Measurements from ENCODE around the gene SYT2. TPM values are rescaled to one million over a fixed set of nuclear protein-coding genes. Genes with fewer than 3 reads are reported as not detected.

The SYT2 gene
- total RNA-seq, 1 donor from 2014 or later: not detected

GRCh38 chr1:202711949-202712635, 1.8 kb upstream of the SYT2 start:
- peak in 1 of 2 donors; percentile 46 for DNase-seq (ENCODE audit: low spot score in 2 of 2)
- intact Hi-C loops (cut with DNase I): no loop called here
- H3K36me3 ChIP-seq: no peaks in the 10 kb centered on the region
- no peak overlapping the region for H3K27ac ChIP-seq
- TF ChIP-seq CTCF (IDR thresholded peaks at IDR 0.05): no peak
- H3K4me1 ChIP-seq: peaks cover 0 to 11% of the 10 kb centered on the region in 2 donors
- H3K4me3 ChIP-seq: no peak overlapping the region
- H3K9me3 ChIP-seq: no peaks in the 10 kb centered on the region
- peaks cover 16% of the 10 kb centered on the region for H3K27me3 ChIP-seq

GRCh38 chr1:202709276-202710041, 795 bp downstream of the SYT2 start:
- Histone ChIP-seq H3K9me3 (no peaks in the 10 kb centered on the region), H3K27me3 (peaks cover 16% of the 10 kb centered on the region), H3K36me3 (no peaks in the 10 kb centered on the region), H3K27ac (no peak overlapping the region), H3K4me1 (peaks cover 0 to 11% of the 10 kb centered on the region in 2 donors), H3K4me3 (peak overlapping the region; percentile 36 to 55)
- DNase-seq (ENCODE audit: low spot score in 2 of 2): no peak
- TF ChIP-seq CTCF (IDR thresholded peaks at IDR 0.05): no peak
- intact Hi-C loops (cut with DNase I): no loop called here

GRCh38 chr1:202708456-202709275, 1.6 kb downstream of the SYT2 start:
- Histone ChIP-seq H3K27ac (no peak overlapping the region), H3K36me3 (no peaks in the 10 kb centered on the region), H3K4me3 (no peak overlapping the region), H3K9me3 (no peaks in the 10 kb centered on the region), H3K27me3 (peaks cover 16% of the 10 kb centered on the region), H3K4me1 (peaks cover 0 to 11% of the 10 kb centered on the region in 2 donors)
- DNase-seq (ENCODE audit: low spot score in 2 of 2): no peak
- intact Hi-C loops (cut with DNase I): no loop called here
- TF ChIP-seq CTCF (IDR thresholded peaks at IDR 0.05): no peak

GRCh38 chr1:202706851-202707250, 3.4 kb downstream of the SYT2 start:
- peaks cover 0 to 11% of the 10 kb centered on the region in 2 donors for H3K4me1 ChIP-seq
- no peak overlapping the region for H3K4me3 ChIP-seq
- no peak for TF ChIP-seq CTCF (IDR thresholded peaks at IDR 0.05)
- H3K9me3 ChIP-seq: no peaks in the 10 kb centered on the region
- H3K27ac ChIP-seq: no peak overlapping the region
- H3K27me3 ChIP-seq: peaks cover 16% of the 10 kb centered on the region
- no peaks in the 10 kb centered on the region for H3K36me3 ChIP-seq
- no peak for DNase-seq (ENCODE audit: low spot score in 2 of 2)
- intact Hi-C loops (cut with DNase I): no loop called here

GRCh38 chr1:202704601-202705000, 5.7 kb downstream of the SYT2 start:
- H3K4me1 ChIP-seq: peaks cover 0 to 5% of the 10 kb centered on the region in 2 donors
- TF ChIP-seq CTCF (IDR thresholded peaks at IDR 0.05): no peak
- H3K4me3 ChIP-seq: no peak overlapping the region
- peaks cover 7% of the 10 kb centered on the region for H3K27me3 ChIP-seq
- intact Hi-C loops (cut with DNase I): no loop called here
- H3K9me3 ChIP-seq: no peaks in the 10 kb centered on the region
- H3K36me3 ChIP-seq: no peaks in the 10 kb centered on the region
- DNase-seq (ENCODE audit: low spot score in 2 of 2): no peak
- H3K27ac ChIP-seq: no peak overlapping the region

All from ascending aorta (tissue), 2 donors.